GM12878 (cell line): Measurements from ENCODE around the gene CDK7. TPM values are rescaled to one million over a fixed set of nuclear protein-coding genes. Genes with fewer than 3 reads are reported as not detected.
"Not testable (repeated sequence)": the region's sequence is repeated elsewhere in the genome, so short reads cannot be mapped to it uniquely, and the experiment has no call there.

ENCODE experiments used
- ATAC-seq: fragments of 200-7000 bp; cut with Tn5 transposase; 3 replicates; pipeline ENCODE4 v1.9.1; 2020; ENCODE audit warnings: mild to moderate bottlenecking, moderate library complexity
- BruUV-seq: library from RNA; stranded (reverse); fragments of 400-500 nt; replicated peaks from 2 replicates; lab custom pipeline; 2021; lab: Mats Ljungman, UMichigan
- CTCF ChIA-PET: fragments of 300-600 bp; sonication (Branson Sonifier 250); formaldehyde crosslinking; extraction: SDS; loops from one replicate; lab custom pipeline; 2021; ENCODE audit warnings: inconsistent platforms; lab: Yijun Ruan, JAX
- POLR2A ChIA-PET: fragments of 350-600 bp; formaldehyde crosslinking; extraction: SDS; loops from one replicate; lab custom pipeline; 2021; ENCODE audit warnings: inconsistent platforms; lab: Charles Lee
- RAD21 ChIA-PET: fragments of 300-600 bp; sonication (Branson Sonifier 250); formaldehyde crosslinking; loops from one replicate; lab custom pipeline; 2023; ENCODE audit warnings: antibody characterized with exemption; ENCODE audit not compliant: unreplicated experiment; lab: Charles Lee
- SMC1A ChIA-PET: fragments of 300-600 bp; sonication (Branson Sonifier 250); formaldehyde crosslinking; loops from one replicate; lab custom pipeline; 2023; ENCODE audit not compliant: unreplicated experiment, uncharacterized antibody; lab: Charles Lee
- DNase-seq: peaks from one replicate; pipeline ENCODE4 v3.0.0-alpha.2; 2011; ENCODE audit warnings: low read depth, low spot score
- FAIRE-seq: peaks from 3 replicates; lab custom pipeline; 2011; peaks lifted over from hg19 to GRCh38; lab: Jason Lieb, UNC
- H2AFZ ChIP-seq: 2 replicates; pipeline ENCODE4 v1.6.0; 2011; ENCODE audit warnings: low read depth, low read length, control low read depth; ENCODE audit not compliant: control insufficient read depth
- H3K27ac ChIP-seq: 2 replicates; pipeline ENCODE4 v1.5.1; 2011; ENCODE audit warnings: control low read depth; ENCODE audit not compliant: control insufficient read depth, insufficient read depth
- H3K27me3 ChIP-seq, 2 experiments: replicated peaks in 1 of 2; 2 replicates each; pipeline versions ENCODE4 v1.6.0 to v1.6.1; 2011; ENCODE audit warnings: low read length in 1 of 2; ENCODE audit not compliant: control insufficient read depth in 2 of 2, insufficient read depth in 2 of 2
- H3K36me3 ChIP-seq, 2 experiments: 2 replicates each; pipeline ENCODE4 v1.5.1; 2011; ENCODE audit warnings: low read length in 1 of 2; ENCODE audit not compliant: control insufficient read depth in 2 of 2, insufficient read depth in 2 of 2
- H3K4me1 ChIP-seq: 2 replicates; pipeline ENCODE4 v1.6.1; 2011; ENCODE audit warnings: mild to moderate bottlenecking, low read length, moderate library complexity, mixed read lengths; ENCODE audit not compliant: control insufficient read depth, insufficient read depth
- H3K4me2 ChIP-seq: 2 replicates; pipeline ENCODE4 v1.6.0; 2011; ENCODE audit warnings: control low read depth; ENCODE audit not compliant: control insufficient read depth, insufficient read depth
- H3K4me3 ChIP-seq: fragments of 200-600 bp; sonication (generic); 2 replicates; pipeline ENCODE4 v1.5.1; 2016
- H3K79me2 ChIP-seq: 2 replicates; pipeline ENCODE4 v1.6.0; 2011; ENCODE audit warnings: low read length; ENCODE audit not compliant: control insufficient read depth, insufficient read depth
- H3K9ac ChIP-seq: 2 replicates; pipeline ENCODE4 v1.8.0; 2011; ENCODE audit warnings: low read length, control low read depth, mixed read lengths; ENCODE audit not compliant: control insufficient read depth, insufficient read depth
- H3K9me3 ChIP-seq: replicated peaks from 3 replicates; pipeline ENCODE4 v1.5.1; 2011; ENCODE audit warnings: mild to moderate bottlenecking, low read length; ENCODE audit not compliant: control insufficient read depth, insufficient read depth
- H4K20me1 ChIP-seq: 2 replicates; pipeline ENCODE4 v1.6.0; 2011; ENCODE audit not compliant: control insufficient read depth, insufficient read depth
- CBX5 ChIP-seq: sonication (generic); IDR thresholded peaks from 2 replicates; pipeline ENCODE4 v1.6.1; 2016; ENCODE audit warnings: low read depth, moderate library complexity, mild to moderate bottlenecking, inconsistent platforms
- CHD4 ChIP-seq: fragments of 200-600 bp; sonication (generic); IDR thresholded peaks from 2 replicates; pipeline ENCODE4 v1.6.1; 2016; ENCODE audit warnings: mild to moderate bottlenecking
- EGR1 ChIP-seq, 2 experiments: IDR thresholded peaks; 1 replicate in 1 of 2; 2 replicates in 1 of 2; pipeline ENCODE4 v1.6.1; 2011 to 2012; ENCODE audit warnings: low read depth in 2 of 2, low read length in 2 of 2, borderline replicate concordance in 1 of 2, mild to moderate bottlenecking in 1 of 2, moderate library complexity in 1 of 2
- ELK1 ChIP-seq: IDR thresholded peaks from 2 replicates; pipeline ENCODE4 v1.6.1; 2012; ENCODE audit warnings: low read depth, low read length, improper control_type of control experiment
- HDAC2 ChIP-seq: fragments of 200-600 bp; sonication (generic); IDR thresholded peaks from 2 replicates; pipeline ENCODE4 v1.6.1; 2017
- IRF5 ChIP-seq: fragments of 450-650 bp; IDR thresholded peaks from 2 replicates; pipeline ENCODE4 v1.6.1; 2017; ENCODE audit warnings: borderline replicate concordance
- MYC ChIP-seq: IDR thresholded peaks from 2 replicates; pipeline ENCODE4 v1.6.1; 2011; ENCODE audit warnings: mild to moderate bottlenecking, low read length, moderate library complexity, inconsistent platforms; ENCODE audit not compliant: insufficient read depth, insufficient replicate concordance, insufficient read length, severe bottlenecking
- RBBP5 ChIP-seq: fragments of 200-600 bp; sonication (generic); conservative IDR thresholded peaks from 2 replicates; pipeline ENCODE4 v1.6.1; 2016
- RELB ChIP-seq: fragments of 450-650 bp; IDR thresholded peaks from 2 replicates; pipeline ENCODE4 v1.6.1; 2017; ENCODE audit warnings: low read depth, mild to moderate bottlenecking, moderate library complexity
- ZSCAN29 ChIP-seq: fragments of 450-650 bp; IDR thresholded peaks from 2 replicates; pipeline ENCODE4 v1.6.1; 2017; ENCODE audit warnings: mild to moderate bottlenecking, moderate library complexity
- WGBS: methylation state at CpG from one replicate; pipeline ENCODE4 v1.1.6; 2016; ENCODE audit warnings: low lambda C conversion rate; ENCODE audit not compliant: insufficient replicate concordance, insufficient coverage; ENCODE audit errors: missing lambda C conversion rate; 5-methylcytosine and 5-hydroxymethylcytosine counted together
- in situ Hi-C: fragments of 300-500 bp; cut with MboI; formaldehyde crosslinking; loops from 9 replicates; pipeline ENCODE4 v1.14.3; 2018; ENCODE audit warnings: mixed read lengths
- intact Hi-C: fragments of 100-400 bp; cut with micrococcal nuclease; formaldehyde crosslinking; loops from one replicate; pipeline ENCODE4 v1.14.2; 2022; ENCODE audit not compliant: unreplicated experiment
- polyA plus RNA-seq, 11 experiments: library from polyadenylated mRNA; depleted of rRNA in 4 of 11; unstranded in 6 of 11; stranded (reverse) in 5 of 11; fragments of >200 nt; fragmentation: Nextera tagmentation in 4 of 11; fragmentation: Illumina TruSeq in 1 of 11; extraction: Ambion mirVana in 4 of 11; extraction: Trizol in 1 of 11; gene quantifications; 1 replicate in 1 of 11; 2 replicates in 10 of 11; pipeline versions ENCODE4 v1.2.1 to v1.2.3, GENCODE V29; 2011 to 2016; ENCODE audit warnings: inconsistent platforms in 2 of 11, missing spikeins in 2 of 11, low read depth in 1 of 11
- total RNA-seq, 4 experiments: library from RNA; depleted of rRNA in 3 of 4; stranded (reverse); fragments of >200 nt in 3 of 4; fragmentation: Illumina TruSeq in 1 of 4; extraction: Trizol in 1 of 4; gene quantifications; 2 replicates each; pipeline versions ENCODE4 v1.2.1 to v1.2.3, GENCODE V29; 2013 to 2021

The CDK7 gene
- total and polyA plus RNA-seq, 10 of the 15 experiments (the other 5 are each of a cell fraction or from before 2014, with no cell fraction given) = 26.0 to 93.9 (median 43.0) TPM

GRCh38 chr5:69220833-69221232 is 13.9 kb upstream of the CDK7 start:
- SMC1A ChIA-PET, RAD21 ChIA-PET, in situ Hi-C loops, BruUV-seq, H3K4me1 ChIP-seq, intact Hi-C loops, DNase-seq, H3K27ac ChIP-seq, H3K4me2 ChIP-seq, H3K9ac ChIP-seq, H3K36me3 ChIP-seq, H3K4me3 ChIP-seq, H3K9me3 ChIP-seq, H3K27me3 ChIP-seq, H2AFZ ChIP-seq, CTCF ChIA-PET, H4K20me1 ChIP-seq, ATAC-seq, FAIRE-seq, POLR2A ChIA-PET: not testable (repeated sequence)
- WGBS = 100% methylated on average over 5 of the region's 9 CpGs
- H3K79me2 ChIP-seq = peaks cover 24% of the 10 kb centered on the region

- Histone ChIP-seq H4K20me1 (no peaks in the 10 kb centered on the region), H3K9ac (no peak overlapping the region), H3K79me2 (peaks cover 6% of the 10 kb centered on the region), H3K36me3 (no peaks in the 10 kb centered on the region; a peak in 2 of 4 replicates), H3K27ac (no peak overlapping the region), H3K4me1 (no peaks in the 10 kb centered on the region), H3K4me3 (no peak overlapping the region), H3K9me3 (no peaks in the 10 kb centered on the region), H3K4me2 (no peak overlapping the region), H3K27me3 (no peaks in the 10 kb centered on the region), H2AFZ (no peak overlapping the region)
- ChIA-PET SMC1A (interaction anchor here (0.6 kb wide), 1 partner anchor 123 kb away, joined by 3 read pairs; no protein-coding TSS in a partner anchor), POLR2A (no interaction called here), CTCF (interaction anchor here (0.6 kb wide), 1 partner anchor 12 kb away, joined by 4 read pairs; no protein-coding TSS in a partner anchor), RAD21 (no interaction called here)
- no peak for FAIRE-seq
- TF ChIP-seq RELB = no peak
- no peak for TF ChIP-seq MYC
- no peak for TF ChIP-seq CBX5
- TF ChIP-seq EGR1 (IDR thresholded peaks at IDR 0.05; ENCODE audit: borderline replicate concordance in 1 of 2, low read depth in 2 of 2, low read length in 2 of 2) = no peak
- no peak for TF ChIP-seq HDAC2
- no peak for TF ChIP-seq CHD4
- TF ChIP-seq ELK1 = no peak
- TF ChIP-seq ZSCAN29 = no peak
- TF ChIP-seq RBBP5 = no peak
- no peak for TF ChIP-seq IRF5
- in situ Hi-C loops = no loop called here
- intact Hi-C loops = no loop called here
- no peak for ATAC-seq
- WGBS = 100% methylated on average over 8 of the region's 8 CpGs
- no peak for DNase-seq
- no TSS peak for BruUV-seq
Observed at GRCh38 chr5:69224520-69224919, 10.2 kb upstream of the CDK7 start.
